ENCODE results near the gene TXLNA.

- TF ChIP-seq, protein P1, sequence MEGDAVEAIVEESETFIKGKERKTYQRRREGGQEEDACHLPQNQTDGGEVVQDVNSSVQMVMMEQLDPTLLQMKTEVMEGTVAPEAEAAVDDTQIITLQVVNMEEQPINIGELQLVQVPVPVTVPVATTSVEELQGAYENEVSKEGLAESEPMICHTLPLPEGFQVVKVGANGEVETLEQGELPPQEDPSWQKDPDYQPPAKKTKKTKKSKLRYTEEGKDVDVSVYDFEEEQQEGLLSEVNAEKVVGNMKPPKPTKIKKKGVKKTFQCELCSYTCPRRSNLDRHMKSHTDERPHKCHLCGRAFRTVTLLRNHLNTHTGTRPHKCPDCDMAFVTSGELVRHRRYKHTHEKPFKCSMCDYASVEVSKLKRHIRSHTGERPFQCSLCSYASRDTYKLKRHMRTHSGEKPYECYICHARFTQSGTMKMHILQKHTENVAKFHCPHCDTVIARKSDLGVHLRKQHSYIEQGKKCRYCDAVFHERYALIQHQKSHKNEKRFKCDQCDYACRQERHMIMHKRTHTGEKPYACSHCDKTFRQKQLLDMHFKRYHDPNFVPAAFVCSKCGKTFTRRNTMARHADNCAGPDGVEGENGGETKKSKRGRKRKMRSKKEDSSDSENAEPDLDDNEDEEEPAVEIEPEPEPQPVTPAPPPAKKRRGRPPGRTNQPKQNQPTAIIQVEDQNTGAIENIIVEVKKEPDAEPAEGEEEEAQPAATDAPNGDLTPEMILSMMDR (IDR thresholded peaks at IDR 0.05; ENCODE audit: insufficient read depth, low read length, poor library complexity, severe bottlenecking): no peak
- no peak for TF ChIP-seq EZH2phosphoT487 (conservative IDR thresholded peaks at IDR 0.05; ENCODE audit: low read length)
These were observed 1.6 kb downstream of the TXLNA start for GRCh38 chr1:32181065-32181464.
